GM08714 (cell line): ENCODE measurements around the gene GBF1.
"Not testable (repeated sequence)": the region's sequence is repeated elsewhere in the genome, so short reads cannot be mapped to it uniquely, and the experiment has no call there.

Source experiments
- H3K4me3 ChIP-seq: fragments of 200-500 bp; sonication (Bioruptor generic); 2 replicates; pipeline ENCODE4 v1.5.1; 2014; ENCODE audit warnings: mild to moderate bottlenecking, low read length, inconsistent platforms
- ZNF274 ChIP-seq: IDR thresholded peaks from 2 replicates; pipeline ENCODE4 v1.6.1; 2012; ENCODE audit warnings: mild to moderate bottlenecking, low read depth, low read length

Gene GBF1

DNA sequence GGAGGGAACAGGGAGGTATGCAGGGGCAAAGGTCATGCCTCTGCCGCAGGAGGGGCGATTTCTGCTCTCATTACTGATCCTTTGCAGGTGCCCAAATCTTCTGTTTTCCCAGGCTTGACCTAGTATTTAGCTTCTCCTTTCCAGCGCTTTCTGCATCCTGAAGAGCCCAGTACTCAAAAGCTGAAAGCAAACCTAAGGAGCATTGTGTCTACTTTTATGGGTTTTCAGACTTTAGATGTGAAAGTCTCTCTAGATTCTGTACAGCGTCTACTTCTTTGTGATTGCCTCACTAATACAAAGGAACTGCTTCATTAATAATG, 560 bp downstream of the GBF1 start:
- H3K4me3 ChIP-seq = peak overlapping the region; percentile 98
- no peak for TF ChIP-seq ZNF274

DNA sequence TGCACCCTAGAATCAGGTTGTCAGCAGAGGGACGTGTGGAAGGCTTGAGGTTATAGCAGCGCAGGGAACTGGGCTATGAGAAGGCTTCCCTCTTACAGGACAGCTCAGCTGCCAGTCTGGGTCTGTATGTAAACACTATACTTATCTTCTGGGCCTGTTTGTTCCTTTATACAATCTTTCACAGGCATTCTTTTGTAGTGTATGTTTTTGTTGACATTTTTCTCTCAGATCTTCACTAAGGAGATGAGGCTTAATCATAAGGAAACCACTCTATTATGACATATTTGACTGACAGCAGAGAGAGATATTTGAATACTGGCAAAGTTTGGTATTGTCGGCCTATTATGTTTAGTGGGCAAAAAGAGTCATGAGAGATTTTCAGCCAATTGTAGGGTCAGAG, 929 bp downstream of the GBF1 start:
- TF ChIP-seq ZNF274 = no peak
- peak overlapping the region; percentile 98 for H3K4me3 ChIP-seq

GRCh38 chr10:102247734-102248133, 2.4 kb downstream of the GBF1 start:
- no peak overlapping the region for H3K4me3 ChIP-seq
- no peak for TF ChIP-seq ZNF274

DNA sequence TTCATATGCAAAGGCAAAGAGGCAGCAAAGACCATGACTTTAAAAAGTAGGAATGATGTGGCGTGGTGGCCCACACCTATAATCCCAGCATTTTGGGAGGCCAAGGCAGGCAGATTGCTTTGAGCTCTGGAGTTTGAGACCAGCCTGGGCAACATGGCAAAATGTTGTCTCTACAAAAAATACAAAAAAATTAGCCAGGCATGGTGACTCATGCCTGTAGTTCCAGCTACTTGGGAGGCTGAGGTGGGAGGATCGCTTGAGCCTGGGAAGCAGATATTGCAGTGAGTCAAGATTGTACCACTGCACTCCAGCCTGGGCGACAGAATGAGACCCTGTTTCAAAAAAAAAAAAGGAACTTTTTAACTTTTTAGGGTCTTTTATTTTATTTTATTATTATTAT, 7.2 kb downstream of the GBF1 start:
- not testable (repeated sequence) for H3K4me3 ChIP-seq

DNA sequence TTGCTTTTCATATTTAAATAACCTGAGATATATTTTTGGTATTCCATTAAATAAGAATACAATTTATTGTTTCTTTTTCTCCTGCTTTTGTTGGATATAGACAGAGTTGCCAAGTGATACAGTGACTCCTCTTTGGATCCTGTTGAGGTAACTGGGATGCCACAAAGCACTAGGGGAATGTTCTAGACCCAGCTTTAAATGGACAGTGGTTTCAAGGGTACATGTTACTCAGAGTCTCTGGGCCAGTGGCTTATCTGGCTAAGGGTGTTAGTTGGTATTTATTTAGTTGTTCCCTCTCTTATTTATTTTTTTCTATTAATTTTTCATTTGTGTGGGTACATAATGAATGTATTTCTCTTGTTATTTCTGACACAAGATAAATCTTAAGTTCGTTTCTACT, 9.1 kb downstream of the GBF1 start:
- no peak for TF ChIP-seq ZNF274
- H3K4me3 ChIP-seq = no peak overlapping the region

GRCh38 chr10:102255404-102255803, 10.1 kb downstream of the GBF1 start:
- TF ChIP-seq ZNF274 = no peak
- H3K4me3 ChIP-seq = no peak overlapping the region

- H3K4me3 ChIP-seq = no peak overlapping the region
- TF ChIP-seq ZNF274 = no peak
Measured at GRCh38 chr10:102261196-102261595, 15.9 kb downstream of the GBF1 start.

DNA sequence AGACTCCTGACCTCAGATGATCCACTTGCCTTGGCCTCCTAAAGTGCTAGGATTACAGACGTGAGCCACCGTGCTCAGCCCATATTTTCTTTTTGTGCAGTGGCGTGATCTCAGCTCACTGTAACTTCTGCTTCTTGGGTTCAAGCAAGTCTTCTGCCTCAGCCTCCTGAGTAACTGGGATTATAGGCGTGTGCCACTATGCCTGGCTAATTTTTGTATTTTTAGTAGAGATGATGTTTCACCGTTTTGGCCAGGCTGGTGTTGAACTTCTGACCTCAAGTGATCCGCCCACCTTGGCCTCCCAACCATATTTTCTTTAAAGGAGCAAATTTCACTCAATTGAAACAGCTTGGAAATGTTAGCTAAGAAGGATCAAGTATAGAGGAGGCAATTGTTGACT, 16.5 kb downstream of the GBF1 start:
- H3K4me3 ChIP-seq = no peak overlapping the region
- no peak for TF ChIP-seq ZNF274

GRCh38 chr10:102262744-102263370, 17.5 kb downstream of the GBF1 start:
- no peak for TF ChIP-seq ZNF274

GRCh38 chr10:102264371-102264770, 19.0 kb downstream of the GBF1 start:
- no peak overlapping the region for H3K4me3 ChIP-seq
- TF ChIP-seq ZNF274 = no peak

More at GRCh38 chr10:102262744-102263370, 17.5 kb downstream of the GBF1 start:
- no peak overlapping the region for H3K4me3 ChIP-seq

DNA sequence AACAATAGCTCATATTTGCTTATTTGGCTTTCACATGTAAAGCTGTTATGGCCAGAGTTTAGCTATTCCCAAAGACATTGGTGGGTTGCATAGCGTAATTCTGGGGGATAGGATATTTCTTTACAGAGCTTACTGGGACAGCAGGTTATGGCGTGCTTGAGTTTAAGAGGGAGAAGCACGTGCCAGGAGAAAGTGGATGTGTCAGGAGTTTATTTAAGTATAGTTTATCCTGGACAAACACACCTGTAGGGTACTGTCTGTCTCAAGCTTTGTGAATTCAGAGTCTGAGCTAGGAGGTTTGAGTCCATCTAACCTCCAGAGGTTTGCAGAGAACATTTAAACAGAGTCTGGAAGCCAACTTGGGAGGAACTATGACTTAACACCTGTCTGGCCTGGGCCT, 21.3 kb downstream of the GBF1 start:
- no peak for TF ChIP-seq ZNF274
- no peak overlapping the region for H3K4me3 ChIP-seq

GRCh38 chr10:102267748-102268147, 22.4 kb downstream of the GBF1 start:
- TF ChIP-seq ZNF274 = no peak
- no peak overlapping the region for H3K4me3 ChIP-seq

- no peak overlapping the region for H3K4me3 ChIP-seq
- TF ChIP-seq ZNF274 = no peak
Measured at GRCh38 chr10:102268375-102268888, 23.1 kb downstream of the GBF1 start.

DNA sequence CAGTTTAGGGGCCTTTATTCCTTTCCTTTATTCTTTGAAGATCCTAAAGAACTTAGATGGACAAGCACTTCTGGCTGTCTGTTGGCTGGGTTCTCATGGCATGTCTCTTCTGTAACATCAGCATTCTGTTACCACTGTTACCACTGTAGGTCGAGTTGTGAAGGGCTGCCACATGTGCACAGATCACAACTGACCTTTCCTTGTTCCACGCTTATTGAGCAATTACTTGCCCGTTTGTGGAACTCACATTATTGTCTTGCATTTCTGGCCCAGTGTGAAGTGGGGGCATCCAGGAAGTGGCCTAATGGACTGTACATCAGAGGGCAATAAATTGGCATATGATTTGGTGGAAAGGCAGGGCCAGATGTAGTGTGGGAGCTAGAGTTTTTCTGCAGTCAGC, 23.7 kb downstream of the GBF1 start:
- TF ChIP-seq ZNF274 = no peak
- H3K4me3 ChIP-seq = no peak overlapping the region

GRCh38 chr10:102274062-102274461, 28.7 kb downstream of the GBF1 start:
- TF ChIP-seq ZNF274 = no peak
- H3K4me3 ChIP-seq = no peak overlapping the region

DNA sequence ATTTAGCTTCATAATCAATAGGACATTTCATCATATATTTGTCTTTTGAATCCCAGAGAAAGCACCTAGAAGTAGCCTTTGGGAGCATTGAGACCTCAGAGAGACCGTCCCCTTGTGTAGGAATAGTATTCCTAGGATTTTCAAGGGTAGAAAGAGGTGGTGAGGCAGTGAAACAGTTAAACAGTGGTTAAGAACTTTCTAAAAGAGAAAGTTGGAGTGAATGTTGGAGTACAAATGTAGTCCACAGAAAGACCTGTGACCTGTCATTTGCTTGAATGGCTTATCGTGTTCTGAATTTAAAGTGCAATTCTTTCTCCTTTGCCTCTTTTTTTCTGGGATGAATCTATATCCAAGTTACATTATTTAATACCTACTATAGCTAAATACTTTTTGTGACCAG, 30.0 kb downstream of the GBF1 start:
- H3K4me3 ChIP-seq = no peak overlapping the region
- TF ChIP-seq ZNF274 = no peak

DNA sequence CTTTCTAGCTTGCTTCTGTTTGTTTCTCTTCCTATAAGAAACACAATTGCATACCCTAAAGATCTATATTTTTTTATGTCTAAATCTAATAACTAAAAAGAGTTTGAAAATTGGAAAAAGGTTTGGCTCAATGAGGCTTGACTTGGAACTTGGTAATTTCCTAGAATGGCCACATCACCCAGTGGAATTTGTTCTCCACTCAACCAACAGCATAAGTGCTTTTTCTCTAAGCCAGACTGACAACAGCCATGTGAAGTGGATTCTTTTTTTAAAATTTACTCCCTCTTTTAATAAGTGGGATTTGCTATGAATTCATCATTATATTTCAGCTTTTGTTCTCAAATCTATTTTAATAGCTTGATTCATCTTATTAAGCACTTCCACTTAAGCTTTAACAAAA, 33.8 kb downstream of the GBF1 start:
- H3K4me3 ChIP-seq = no peak overlapping the region
- no peak for TF ChIP-seq ZNF274
